ENCODE results near the gene PDCD5. TPM values are rescaled to one million over a fixed set of nuclear protein-coding genes. Genes with fewer than 3 reads are reported as not detected.
"Not testable (repeated sequence)": the region's sequence is repeated elsewhere in the genome, so short reads cannot be mapped to it uniquely, and the experiment has no call there.

Gene PDCD5
- total and polyA plus RNA-seq, 4 donors = 71.2 to 110 (median 81.2) TPM

- DNase-seq; H3K4me1 ChIP-seq (ENCODE audit: control insufficient read depth in 1 of 2, insufficient read depth in 2 of 2, low read length in 2 of 2); H3K4me3 ChIP-seq (ENCODE audit: low read length in 2 of 2); H3K36me3 ChIP-seq (ENCODE audit: control insufficient read depth in 1 of 2, insufficient read depth in 2 of 2, low read length in 1 of 2); H3K27me3 ChIP-seq (ENCODE audit: control insufficient read depth in 1 of 2, insufficient read depth in 2 of 2, low read length in 1 of 2); H3K27ac ChIP-seq (ENCODE audit: low read depth in 1 of 2, low read length in 2 of 2); H3K9me3 ChIP-seq (ENCODE audit: control insufficient read depth, low read length); ATAC-seq (ENCODE audit: low FRiP score): not testable (repeated sequence)
- WGBS, 2 donors = 95 to 98% methylated on average over 6 of the region's 8 CpGs
- intact Hi-C loops (cut with DNase I) = loop anchor here in 1 of 2 donors (10.0 kb wide), 1 partner anchor 183 kb away; the partner anchor contains the start of gene DPY19L3
These were observed 6.9 kb downstream of the PDCD5 start for GRCh38 chr19:32587747-32588504.

- H3K4me1 ChIP-seq (ENCODE audit: control insufficient read depth in 1 of 2, insufficient read depth in 2 of 2, low read length in 2 of 2) = no peaks in the 10 kb centered on the region
- peaks cover 0 to 15% of the 10 kb centered on the region in 2 donors for H3K36me3 ChIP-seq (ENCODE audit: control insufficient read depth in 1 of 2, insufficient read depth in 2 of 2, low read length in 1 of 2)
- DNase-seq (no peak), ATAC-seq (ENCODE audit: low FRiP score) (no peak)
- no peaks in the 10 kb centered on the region for H3K27me3 ChIP-seq (ENCODE audit: control insufficient read depth in 1 of 2, insufficient read depth in 2 of 2, low read length in 1 of 2)
- H3K9me3 ChIP-seq (ENCODE audit: control insufficient read depth, low read length) = no peaks in the 10 kb centered on the region
- intact Hi-C loops (cut with DNase I) = no loop called here
- H3K27ac ChIP-seq (ENCODE audit: low read depth in 1 of 2, low read length in 2 of 2) = no peak overlapping the region
- 96 to 97% methylated on average over 2 of the region's 2 CpGs for WGBS, 2 donors
- no peak overlapping the region for H3K4me3 ChIP-seq (ENCODE audit: low read length in 2 of 2)
These were observed 13.0 kb downstream of the PDCD5 start for GRCh38 chr19:32594021-32594420.

DNA sequence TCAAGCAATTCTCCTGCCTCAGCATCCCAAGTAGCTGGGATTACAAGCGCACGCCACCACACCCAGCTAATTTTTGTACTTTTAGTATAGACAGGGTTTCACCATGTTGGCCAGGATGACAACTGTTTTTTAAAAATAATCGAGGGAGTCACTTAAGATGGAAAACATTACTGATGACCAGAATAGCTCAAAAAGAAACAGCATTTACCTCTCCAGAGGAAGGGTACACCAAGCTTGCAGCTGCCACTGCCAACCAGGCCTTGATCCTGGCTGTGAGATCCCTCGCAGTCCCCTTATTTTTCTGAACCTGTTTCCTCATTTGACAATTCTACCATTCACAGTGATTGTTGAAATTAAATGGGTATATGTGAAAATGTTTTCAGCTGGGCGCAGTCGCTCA, 14.5 kb downstream of the PDCD5 start:
- 95 to 96% methylated on average over 6 of the region's 6 CpGs for WGBS, 2 donors
- no peak for DNase-seq
- Histone ChIP-seq H3K4me1 (ENCODE audit: control insufficient read depth in 1 of 2, insufficient read depth in 2 of 2, low read length in 2 of 2) (no peaks in the 10 kb centered on the region), H3K9me3 (ENCODE audit: control insufficient read depth, low read length) (no peaks in the 10 kb centered on the region), H3K27me3 (ENCODE audit: control insufficient read depth in 1 of 2, insufficient read depth in 2 of 2, low read length in 1 of 2) (no peaks in the 10 kb centered on the region), H3K36me3 (ENCODE audit: control insufficient read depth in 1 of 2, insufficient read depth in 2 of 2, low read length in 1 of 2) (peaks cover 0 to 15% of the 10 kb centered on the region in 2 donors), H3K27ac (ENCODE audit: low read depth in 1 of 2, low read length in 2 of 2) (no peak overlapping the region), H3K4me3 (ENCODE audit: low read length in 2 of 2) (no peak overlapping the region)
- intact Hi-C loops (cut with DNase I) = no loop called here
- ATAC-seq (ENCODE audit: low FRiP score) = no peak

DNA sequence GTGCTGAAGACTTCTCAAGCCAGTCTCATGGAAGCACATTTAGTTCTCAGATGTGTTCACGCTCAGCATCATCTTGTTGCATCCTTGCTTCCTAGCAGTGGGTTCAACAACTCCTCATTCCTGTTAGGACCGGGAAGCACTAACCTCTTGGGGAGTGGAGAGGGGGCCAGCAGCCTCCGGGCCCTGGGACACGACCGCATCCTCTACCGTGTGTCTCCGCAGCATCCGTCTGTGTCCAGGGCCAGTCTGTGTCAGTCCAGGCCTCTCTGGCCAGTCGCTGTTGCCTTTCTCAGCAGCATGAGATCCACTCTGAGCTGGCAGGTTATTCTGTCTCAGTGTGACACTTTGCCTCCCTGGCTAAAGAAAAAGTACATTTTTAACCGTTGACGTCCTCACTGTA, 17.0 kb downstream of the PDCD5 start:
- Histone ChIP-seq H3K9me3 (ENCODE audit: control insufficient read depth, low read length) (no peaks in the 10 kb centered on the region), H3K27ac (ENCODE audit: low read depth in 1 of 2, low read length in 2 of 2) (no peak overlapping the region), H3K27me3 (ENCODE audit: control insufficient read depth in 1 of 2, insufficient read depth in 2 of 2, low read length in 1 of 2) (no peaks in the 10 kb centered on the region), H3K4me3 (ENCODE audit: low read length in 2 of 2) (no peak overlapping the region), H3K36me3 (ENCODE audit: control insufficient read depth in 1 of 2, insufficient read depth in 2 of 2, low read length in 1 of 2) (peaks cover 4 to 15% of the 10 kb centered on the region in 2 donors), H3K4me1 (ENCODE audit: control insufficient read depth in 1 of 2, insufficient read depth in 2 of 2, low read length in 2 of 2) (no peaks in the 10 kb centered on the region)
- 91 to 92% methylated on average over 11 of the region's 11 CpGs for WGBS, 2 donors
- ATAC-seq (ENCODE audit: low FRiP score) (no peak), DNase-seq (no peak)
- intact Hi-C loops (cut with DNase I) = no loop called here

DNA sequence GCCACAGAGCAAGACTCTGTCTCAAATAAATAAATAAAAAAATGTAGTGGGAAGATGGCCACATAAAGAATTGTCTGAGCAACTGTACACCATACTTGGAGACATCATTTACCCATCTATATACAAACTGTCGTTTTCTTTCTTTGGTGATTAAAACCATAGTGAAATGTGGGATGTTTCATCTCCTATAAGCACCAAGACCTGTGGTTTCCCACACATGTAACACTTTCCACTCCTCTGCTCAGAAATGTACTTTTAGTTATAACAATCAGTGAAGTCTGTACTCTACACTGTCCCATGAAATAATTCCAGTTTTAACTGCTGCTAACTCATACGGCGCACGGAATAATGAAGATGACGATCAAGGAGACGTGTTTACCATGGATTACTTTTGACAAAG, 18.3 kb downstream of the PDCD5 start:
- no peak for DNase-seq
- Histone ChIP-seq H3K4me1 (ENCODE audit: control insufficient read depth in 1 of 2, insufficient read depth in 2 of 2, low read length in 2 of 2) (no peaks in the 10 kb centered on the region), H3K9me3 (ENCODE audit: control insufficient read depth, low read length) (no peaks in the 10 kb centered on the region), H3K4me3 (ENCODE audit: low read length in 2 of 2) (no peak overlapping the region), H3K27me3 (ENCODE audit: control insufficient read depth in 1 of 2, insufficient read depth in 2 of 2, low read length in 1 of 2) (no peaks in the 10 kb centered on the region), H3K27ac (ENCODE audit: low read depth in 1 of 2, low read length in 2 of 2) (no peak overlapping the region), H3K36me3 (ENCODE audit: control insufficient read depth in 1 of 2, insufficient read depth in 2 of 2, low read length in 1 of 2) (peaks cover 4 to 16% of the 10 kb centered on the region in 2 donors)
- 91 to 92% methylated on average over 6 of the region's 6 CpGs for WGBS, 2 donors
- intact Hi-C loops (cut with DNase I) = no loop called here
- ATAC-seq (ENCODE audit: low FRiP score) = no peak

- no peak for ATAC-seq (ENCODE audit: low FRiP score)
- intact Hi-C loops (cut with DNase I) = no loop called here
These were observed 18.8 kb downstream of the PDCD5 start for GRCh38 chr19:32599736-32600157.

DNA sequence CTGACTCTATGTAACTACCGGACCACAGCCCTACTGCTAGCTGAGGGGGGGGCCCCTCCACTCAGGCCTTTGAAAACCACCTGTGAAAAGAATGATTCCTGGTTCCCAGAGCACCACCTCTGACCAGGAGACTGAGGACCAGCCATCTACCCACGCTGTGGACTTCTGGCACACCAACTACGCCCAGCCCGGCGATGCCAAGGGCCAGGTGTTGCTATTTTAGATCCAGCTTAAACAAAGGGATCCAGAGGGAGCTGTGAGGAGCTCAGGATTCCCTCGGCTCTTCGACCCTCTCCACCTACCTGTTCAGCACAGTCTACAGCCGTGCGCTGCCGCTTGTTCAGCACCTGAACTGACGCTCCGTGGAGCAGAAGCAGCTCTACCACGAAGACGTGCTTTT, 23.0 kb downstream of the PDCD5 start:
- no peaks in the 10 kb centered on the region for H3K9me3 ChIP-seq (ENCODE audit: control insufficient read depth, low read length)
- H3K4me3 ChIP-seq (ENCODE audit: low read length in 2 of 2) = no peak overlapping the region
- DNase-seq (no peak), ATAC-seq (ENCODE audit: low FRiP score) (no peak)
- peaks cover 4 to 10% of the 10 kb centered on the region in 2 donors for H3K36me3 ChIP-seq (ENCODE audit: control insufficient read depth in 1 of 2, insufficient read depth in 2 of 2, low read length in 1 of 2)
- no peaks in the 10 kb centered on the region for H3K27me3 ChIP-seq (ENCODE audit: control insufficient read depth in 1 of 2, insufficient read depth in 2 of 2, low read length in 1 of 2)
- H3K27ac ChIP-seq (ENCODE audit: low read depth in 1 of 2, low read length in 2 of 2) = no peak overlapping the region
- 93 to 96% methylated on average over 14 of the region's 14 CpGs for WGBS, 2 donors
- intact Hi-C loops (cut with DNase I) = no loop called here
- H3K4me1 ChIP-seq (ENCODE audit: control insufficient read depth in 1 of 2, insufficient read depth in 2 of 2, low read length in 2 of 2) = no peaks in the 10 kb centered on the region

More at GRCh38 chr19:32599736-32600157, 18.8 kb downstream of the PDCD5 start:
- H3K4me1 ChIP-seq (ENCODE audit: control insufficient read depth in 1 of 2, insufficient read depth in 2 of 2, low read length in 2 of 2) = no peaks in the 10 kb centered on the region
- 2 to 3% methylated on average over 2 of the region's 2 CpGs for WGBS, 2 donors
- H3K27ac ChIP-seq (ENCODE audit: low read depth in 1 of 2, low read length in 2 of 2) = no peak overlapping the region
- peaks cover 4 to 16% of the 10 kb centered on the region in 2 donors for H3K36me3 ChIP-seq (ENCODE audit: control insufficient read depth in 1 of 2, insufficient read depth in 2 of 2, low read length in 1 of 2)
- H3K9me3 ChIP-seq (ENCODE audit: control insufficient read depth, low read length) = no peaks in the 10 kb centered on the region
- no peak overlapping the region for H3K4me3 ChIP-seq (ENCODE audit: low read length in 2 of 2)
- DNase-seq = no peak
- H3K27me3 ChIP-seq (ENCODE audit: control insufficient read depth in 1 of 2, insufficient read depth in 2 of 2, low read length in 1 of 2) = no peaks in the 10 kb centered on the region

GRCh38 chr19:32605544-32605943, 24.6 kb downstream of the PDCD5 start:
- DNase-seq (no peak), ATAC-seq (ENCODE audit: low FRiP score) (no peak)
- intact Hi-C loops (cut with DNase I) = no loop called here
- no peaks in the 10 kb centered on the region for H3K4me1 ChIP-seq (ENCODE audit: control insufficient read depth in 1 of 2, insufficient read depth in 2 of 2, low read length in 2 of 2)
- H3K36me3 ChIP-seq (ENCODE audit: control insufficient read depth in 1 of 2, insufficient read depth in 2 of 2, low read length in 1 of 2) = peaks cover 4 to 10% of the 10 kb centered on the region in 2 donors
- H3K4me3 ChIP-seq (ENCODE audit: low read length in 2 of 2) = no peak overlapping the region
- 96% methylated on average over 20 to 21 of the region's 21 CpGs for WGBS, 2 donors
- no peaks in the 10 kb centered on the region for H3K27me3 ChIP-seq (ENCODE audit: control insufficient read depth in 1 of 2, insufficient read depth in 2 of 2, low read length in 1 of 2)
- no peak overlapping the region for H3K27ac ChIP-seq (ENCODE audit: low read depth in 1 of 2, low read length in 2 of 2)
- H3K9me3 ChIP-seq (ENCODE audit: control insufficient read depth, low read length) = no peaks in the 10 kb centered on the region

DNA sequence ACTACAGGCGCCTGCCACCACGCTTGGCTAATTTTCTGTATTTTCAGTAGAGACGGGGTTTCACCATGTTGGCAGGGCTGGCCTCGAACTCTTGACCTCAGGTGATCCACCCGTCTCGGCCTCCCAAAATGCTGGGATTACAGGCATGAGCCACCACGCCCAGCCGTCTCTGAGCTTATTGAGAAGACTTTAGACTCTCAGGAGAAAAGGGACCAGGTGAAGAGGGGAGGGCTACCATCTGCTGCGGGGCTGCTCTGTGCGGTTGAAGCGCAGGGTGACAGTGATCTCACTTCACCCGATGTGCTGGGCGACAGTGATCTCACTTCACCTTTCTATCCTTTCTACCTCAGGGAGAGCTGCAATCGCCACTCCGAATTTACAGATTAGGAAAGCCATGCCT, 25.3 kb downstream of the PDCD5 start:
- intact Hi-C loops (cut with DNase I) = no loop called here
- WGBS, 2 donors = 89 to 90% methylated on average over 15 of the region's 15 CpGs
- no peaks in the 10 kb centered on the region for H3K9me3 ChIP-seq (ENCODE audit: control insufficient read depth, low read length)

More for the DNA sequence above, 25.3 kb downstream of the PDCD5 start:
- Histone ChIP-seq H3K27me3 (ENCODE audit: control insufficient read depth in 1 of 2, insufficient read depth in 2 of 2, low read length in 1 of 2) (no peaks in the 10 kb centered on the region), H3K4me3 (ENCODE audit: low read length in 2 of 2) (no peak overlapping the region), H3K4me1 (ENCODE audit: control insufficient read depth in 1 of 2, insufficient read depth in 2 of 2, low read length in 2 of 2) (no peaks in the 10 kb centered on the region), H3K27ac (ENCODE audit: low read depth in 1 of 2, low read length in 2 of 2) (no peak overlapping the region), H3K36me3 (ENCODE audit: control insufficient read depth in 1 of 2, insufficient read depth in 2 of 2, low read length in 1 of 2) (peaks cover 10% of the 10 kb centered on the region in 2 donors)
- ATAC-seq (ENCODE audit: low FRiP score) (no peak), DNase-seq (no peak)
